Left cardiac atrium (tissue), 4 donors: ENCODE results near the gene SPINK4. TPM values are rescaled to one million over a fixed set of nuclear protein-coding genes. Genes with fewer than 3 reads are reported as not detected.
A peak's percentile ranks its signal among the peaks of the same experiment; 100 is the strongest.

Experiments
- ATAC-seq, 2 donors: fragments of 200-7000 bp; cut with Tn5 transposase; one replicate each; pipeline ENCODE4 v1.9.1; 2020; ENCODE audit warnings: mild to moderate bottlenecking in 2 of 2, moderate library complexity in 2 of 2
- DNase-seq: peaks from one replicate; pipeline ENCODE4 v3.0.0-alpha.2; 2020
- intact Hi-C, 2 donors: fragments of 100-400 bp; cut with DNase I; formaldehyde crosslinking; loops; one replicate each; pipeline versions ENCODE4 v1.14.1 to v1.15.1; 2022 to 2023
- total RNA-seq, 2 donors: library from RNA; stranded (reverse); fragmentation: NEBNext Ultra II Directional; extraction: Animal tissue kit (Norgen Biotek cat#: 25700); gene quantifications; one replicate each; pipeline ENCODE4 v1.2.1, GENCODE V29; 2021
- donor health status: DM: no; HTN: yes; CAD: no.
- donor health status: DM: no; HTN: yes; CAD: no; lungs with severe emphysema.
- donor health status: DM: yes; HTN: yes; CAD: no.
- donor health status: Dilated cardiomyopathy.

The SPINK4 gene
- total RNA-seq, 2 donors from 2014 or later: not detected

GRCh38 chr9:33249983-33250382 is 10.0 kb downstream of the SPINK4 start:
- ATAC-seq (no peak), DNase-seq (no peak)
- intact Hi-C loops: no loop called here

GRCh38 chr9:33250458-33250995 is 10.6 kb downstream of the SPINK4 start:
- intact Hi-C loops: no loop called here
- DNase-seq: no peak
- ATAC-seq: peak in 1 of 2 donors; percentile 72

- ATAC-seq (no peak), DNase-seq (no peak)
- intact Hi-C loops: no loop called here
Measured at GRCh38 chr9:33254211-33254610, 14.2 kb downstream of the SPINK4 start.

- DNase-seq: no peak
- intact Hi-C loops: no loop called here
- no peak for ATAC-seq
Measured at GRCh38 chr9:33255014-33255413, 15.0 kb downstream of the SPINK4 start.

- ATAC-seq: no peak
- intact Hi-C loops: no loop called here
- DNase-seq: no peak
Measured at GRCh38 chr9:33255471-33255870, 15.5 kb downstream of the SPINK4 start.

- DNase-seq (no peak), ATAC-seq (no peak)
- intact Hi-C loops: no loop called here
Measured at GRCh38 chr9:33256236-33256635, 16.3 kb downstream of the SPINK4 start.

GRCh38 chr9:33257276-33257675 is 17.3 kb downstream of the SPINK4 start:
- no peak for DNase-seq
- intact Hi-C loops: no loop called here
- peak in 1 of 2 donors; percentile 20 for ATAC-seq

- intact Hi-C loops: no loop called here
Measured at GRCh38 chr9:33260372-33260771, 20.4 kb downstream of the SPINK4 start.

GRCh38 chr9:33263131-33264002 is 23.4 kb downstream of the SPINK4 start:
- intact Hi-C loops: no loop called here
- no peak for DNase-seq

More at GRCh38 chr9:33260372-33260771, 20.4 kb downstream of the SPINK4 start:
- ATAC-seq: no peak
- DNase-seq: no peak

GRCh38 chr9:33264003-33264472 is 24.1 kb downstream of the SPINK4 start:
- intact Hi-C loops: no loop called here
- DNase-seq (peak; percentile 66), ATAC-seq (peak; percentile 18 to 31)

More at GRCh38 chr9:33263131-33264002, 23.4 kb downstream of the SPINK4 start:
- ATAC-seq: peak; percentile 8 to 13

- intact Hi-C loops: no loop called here
- DNase-seq (peak; percentile 100), ATAC-seq (peak; percentile 99)
Measured at GRCh38 chr9:33264473-33265177, 24.7 kb downstream of the SPINK4 start, which contains the start of the genes BAG1 and CHMP5. TSS of gene BAG1 (minus strand) at chr9:33264708. TSS of gene CHMP5 (plus strand) at chr9:33265049. CDS start at chr9:33265079, 30 bp downstream.

GRCh38 chr9:33265211-33265865 is 25.4 kb downstream of the SPINK4 start:
- intact Hi-C loops: no loop called here
- no peak for DNase-seq
- ATAC-seq: peak in 1 of 2 donors; percentile 1

GRCh38 chr9:33267151-33267767 is 27.3 kb downstream of the SPINK4 start:
- intact Hi-C loops: no loop called here
- ATAC-seq (no peak), DNase-seq (no peak)

- DNase-seq (no peak), ATAC-seq (no peak)
- intact Hi-C loops: no loop called here
Measured at GRCh38 chr9:33270146-33270545, 30.2 kb downstream of the SPINK4 start.

GRCh38 chr9:33272061-33272460 is 32.1 kb downstream of the SPINK4 start:
- intact Hi-C loops: no loop called here
- DNase-seq (no peak), ATAC-seq (no peak)

- intact Hi-C loops: no loop called here
- ATAC-seq (no peak), DNase-seq (no peak)
Measured at GRCh38 chr9:33273266-33273971, 33.5 kb downstream of the SPINK4 start.

GRCh38 chr9:33273972-33274328 is 34.0 kb downstream of the SPINK4 start:
- no peak for ATAC-seq
- intact Hi-C loops: no loop called here
- no peak for DNase-seq

GRCh38 chr9:33277484-33277883 is 37.5 kb downstream of the SPINK4 start:
- ATAC-seq: no peak
- DNase-seq: no peak
- intact Hi-C loops: no loop called here
